A549 (cell line): ENCODE results near the gene SRRM4. TPM values are rescaled to one million over a fixed set of nuclear protein-coding genes. Genes with fewer than 3 reads are reported as not detected.

ENCODE experiments used
- ATAC-seq, 2 experiments: fragments of 200-7000 bp in 1 of 2; fragments of >200 bp in 1 of 2; cut with Nextera tagmentation in 1 of 2; cut with Tn5 transposase in 1 of 2; 3 replicates each; pipeline versions ENCODE4 v1.8.0 to v1.9.1; 2018 to 2020; ENCODE audit warnings: mild to moderate bottlenecking in 1 of 2, moderate library complexity in 1 of 2
- CTCF ChIA-PET: fragments of 300-600 bp; sonication (Branson Sonifier 250); formaldehyde crosslinking; extraction: SDS; loops from one replicate; lab custom pipeline; 2021; ENCODE audit warnings: antibody characterized with exemption, inconsistent platforms; lab: Yijun Ruan, JAX
- POLR2A ChIA-PET: fragments of 350-600 bp; formaldehyde crosslinking; extraction: SDS; loops from one replicate; lab custom pipeline; 2021; ENCODE audit warnings: antibody characterized with exemption, inconsistent platforms; lab: Yijun Ruan, JAX
- DNase-seq, 2 experiments: peaks; one replicate each; pipeline versions ENCODE4 v3.0.0 to v3.0.0-alpha.2; 2011 to 2016; ENCODE audit warnings: low read depth in 1 of 2, low spot score in 1 of 2
- FAIRE-seq: peaks from 2 replicates; lab custom pipeline; 2011; peaks lifted over from hg19 to GRCh38; lab: Jason Lieb, UNC
- H3K27ac ChIP-seq, 2 experiments: fragments of >200 bp; sonication (Bioruptor Twin); formaldehyde crosslinking; 3 replicates each; pipeline ENCODE4 v1.5.1; 2016 to 2017
- H3K4me1 ChIP-seq: fragments of >200 bp; sonication (Bioruptor Twin); formaldehyde crosslinking; 3 replicates; pipeline ENCODE4 v1.6.1; 2016
- H3K4me2 ChIP-seq: fragments of >200 bp; sonication (Bioruptor Twin); formaldehyde crosslinking; 3 replicates; pipeline ENCODE4 v1.6.1; 2016
- H3K4me3 ChIP-seq: fragments of >200 bp; sonication (Bioruptor Twin); formaldehyde crosslinking; 3 replicates; pipeline ENCODE4 v1.5.1; 2016
- H3K9me3 ChIP-seq: fragments of >200 bp; sonication (Bioruptor Twin); formaldehyde crosslinking; 3 replicates; pipeline ENCODE4 v1.6.1; 2016
- EHMT2 ChIP-seq: fragments of 200-600 bp; sonication (generic); IDR thresholded peaks from 2 replicates; pipeline ENCODE4 v1.6.1; 2016; ENCODE audit warnings: antibody characterized with exemption, low read depth, mild to moderate bottlenecking, moderate library complexity
- FOXS1 ChIP-seq: fragments of 250-450 bp; sonication (Bioruptor Pico); IDR thresholded peaks from 2 replicates; pipeline ENCODE4 v1.5.0; 2020; ENCODE audit warnings: mild to moderate bottlenecking, moderate library complexity
- HEYL ChIP-seq: fragments of 250-450 bp; sonication (Bioruptor Pico); IDR thresholded peaks from 2 replicates; pipeline ENCODE4 v1.8.0; 2021; ENCODE audit warnings: mild to moderate bottlenecking, moderate library complexity
- HOXA7 ChIP-seq: fragments of 250-450 bp; sonication (Bioruptor Pico); IDR thresholded peaks from 2 replicates; pipeline ENCODE4 v1.5.0; 2020; ENCODE audit warnings: mild to moderate bottlenecking, moderate library complexity
- KDM1A ChIP-seq: fragments of 200-600 bp; sonication (generic); IDR thresholded peaks from 2 replicates; pipeline ENCODE4 v1.6.1; 2016; ENCODE audit warnings: low read depth, mild to moderate bottlenecking
- MAFK ChIP-seq: fragments of 450-650 bp; IDR thresholded peaks from 2 replicates; pipeline ENCODE4 v1.6.1; 2014; ENCODE audit not compliant: partially characterized antibody
- MAZ ChIP-seq: fragments of 150-350 bp; IDR thresholded peaks from 2 replicates; pipeline ENCODE4 v1.6.1; 2014; ENCODE audit warnings: antibody characterized with exemption, low read depth, low read length, borderline replicate concordance
- NPAS2 ChIP-seq: fragments of 250-450 bp; sonication (Bioruptor Pico); IDR thresholded peaks from 2 replicates; pipeline ENCODE4 v1.8.0; 2022; ENCODE audit warnings: mild to moderate bottlenecking, moderate library complexity, borderline replicate concordance
- RARB ChIP-seq: fragments of 250-450 bp; sonication (Bioruptor Pico); IDR thresholded peaks from 2 replicates; pipeline ENCODE4 v1.8.0; 2021; ENCODE audit warnings: mild to moderate bottlenecking, moderate library complexity
- SMC3 ChIP-seq: fragments of >200 bp; sonication (Bioruptor Twin); formaldehyde crosslinking; IDR thresholded peaks from 3 replicates; pipeline ENCODE4 v1.6.1; 2018; ENCODE audit warnings: inconsistent platforms
- TP53 ChIP-seq: fragments of 250-450 bp; sonication (Bioruptor Pico); IDR thresholded peaks from 2 replicates; pipeline ENCODE4 v1.5.0; 2021; ENCODE audit warnings: mild to moderate bottlenecking, moderate library complexity
- ZC3H11A ChIP-seq: fragments of 450-650 bp; IDR thresholded peaks from 2 replicates; pipeline ENCODE4 v1.6.1; 2014; ENCODE audit warnings: antibody characterized with exemption, mild to moderate bottlenecking
- WGBS: methylation state at CpG from one replicate; pipeline ENCODE4 v1.1.6; 2017; ENCODE audit errors: missing lambda C conversion rate; 5-methylcytosine and 5-hydroxymethylcytosine counted together
- polyA plus RNA-seq, 4 experiments: library from polyadenylated mRNA; depleted of rRNA in 3 of 4; stranded (reverse); fragments of >200 nt; fragmentation: RNase III in 1 of 4; extraction: RNeasy Plus Mini Kit Qiagen cat#74134 plus additional on column Dnase treatment in 1 of 4; gene quantifications; 2 replicates in 3 of 4; 3 replicates in 1 of 4; pipeline ENCODE4 v1.2.3, GENCODE V29; 2011 to 2017
- TF ChIP-seq, protein P1 (sequence below): fragments of 200-600 bp; sonication (generic); IDR thresholded peaks from 2 replicates; pipeline ENCODE4 v1.6.1; 2016; ENCODE audit warnings: antibody characterized with exemption, mild to moderate bottlenecking, moderate library complexity
- TF ChIP-seq, protein P2 (sequence below): fragments of >200 bp; sonication (Bioruptor Twin); formaldehyde crosslinking; IDR thresholded peaks from 2 replicates; pipeline ENCODE4 v1.6.1; 2016

The SRRM4 gene
- polyA plus RNA-seq, 2 of the 4 experiments (the other 2 are of a cell fraction): not detected

DNA sequence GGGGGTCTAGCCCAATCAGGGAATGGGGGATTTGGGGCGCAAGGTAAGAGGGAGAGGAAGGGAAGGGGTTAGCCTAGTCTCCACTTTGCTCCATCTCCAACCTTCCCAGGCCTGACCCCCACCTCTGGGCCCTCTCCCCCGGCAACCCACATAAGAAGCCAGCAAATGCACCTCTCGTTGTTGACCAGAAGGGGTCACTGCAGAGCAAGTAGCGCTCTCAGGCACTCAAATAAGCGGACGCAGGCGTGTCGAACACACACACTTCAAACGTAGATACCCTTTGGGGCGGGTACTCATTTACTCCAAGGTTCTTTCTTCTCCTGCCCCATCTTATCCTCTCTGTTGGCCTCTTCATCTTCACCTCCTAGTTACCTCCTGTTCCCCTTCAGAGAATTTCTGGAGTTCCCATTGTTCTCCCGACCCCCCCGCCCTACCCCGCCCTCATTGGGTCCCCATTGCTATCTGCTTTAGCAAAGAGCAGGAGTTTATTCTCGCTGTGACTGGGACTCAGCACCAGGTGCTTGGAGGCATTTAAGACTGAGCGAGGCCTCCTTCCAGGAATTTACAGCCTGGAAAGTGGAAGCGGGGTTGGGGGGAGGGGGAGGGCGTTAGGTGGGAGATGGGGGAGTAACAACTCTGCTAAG, 1.5 kb upstream of the SRRM4 start (continued):
- TF ChIP-seq, protein P1, sequence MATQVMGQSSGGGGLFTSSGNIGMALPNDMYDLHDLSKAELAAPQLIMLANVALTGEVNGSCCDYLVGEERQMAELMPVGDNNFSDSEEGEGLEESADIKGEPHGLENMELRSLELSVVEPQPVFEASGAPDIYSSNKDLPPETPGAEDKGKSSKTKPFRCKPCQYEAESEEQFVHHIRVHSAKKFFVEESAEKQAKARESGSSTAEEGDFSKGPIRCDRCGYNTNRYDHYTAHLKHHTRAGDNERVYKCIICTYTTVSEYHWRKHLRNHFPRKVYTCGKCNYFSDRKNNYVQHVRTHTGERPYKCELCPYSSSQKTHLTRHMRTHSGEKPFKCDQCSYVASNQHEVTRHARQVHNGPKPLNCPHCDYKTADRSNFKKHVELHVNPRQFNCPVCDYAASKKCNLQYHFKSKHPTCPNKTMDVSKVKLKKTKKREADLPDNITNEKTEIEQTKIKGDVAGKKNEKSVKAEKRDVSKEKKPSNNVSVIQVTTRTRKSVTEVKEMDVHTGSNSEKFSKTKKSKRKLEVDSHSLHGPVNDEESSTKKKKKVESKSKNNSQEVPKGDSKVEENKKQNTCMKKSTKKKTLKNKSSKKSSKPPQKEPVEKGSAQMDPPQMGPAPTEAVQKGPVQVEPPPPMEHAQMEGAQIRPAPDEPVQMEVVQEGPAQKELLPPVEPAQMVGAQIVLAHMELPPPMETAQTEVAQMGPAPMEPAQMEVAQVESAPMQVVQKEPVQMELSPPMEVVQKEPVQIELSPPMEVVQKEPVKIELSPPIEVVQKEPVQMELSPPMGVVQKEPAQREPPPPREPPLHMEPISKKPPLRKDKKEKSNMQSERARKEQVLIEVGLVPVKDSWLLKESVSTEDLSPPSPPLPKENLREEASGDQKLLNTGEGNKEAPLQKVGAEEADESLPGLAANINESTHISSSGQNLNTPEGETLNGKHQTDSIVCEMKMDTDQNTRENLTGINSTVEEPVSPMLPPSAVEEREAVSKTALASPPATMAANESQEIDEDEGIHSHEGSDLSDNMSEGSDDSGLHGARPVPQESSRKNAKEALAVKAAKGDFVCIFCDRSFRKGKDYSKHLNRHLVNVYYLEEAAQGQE: no peak
- TF ChIP-seq MAFK: no peak
- TF ChIP-seq SMC3: peak; percentile 56
- no peak for TF ChIP-seq FOXS1 (CRISPR knock-in tag)

DNA sequence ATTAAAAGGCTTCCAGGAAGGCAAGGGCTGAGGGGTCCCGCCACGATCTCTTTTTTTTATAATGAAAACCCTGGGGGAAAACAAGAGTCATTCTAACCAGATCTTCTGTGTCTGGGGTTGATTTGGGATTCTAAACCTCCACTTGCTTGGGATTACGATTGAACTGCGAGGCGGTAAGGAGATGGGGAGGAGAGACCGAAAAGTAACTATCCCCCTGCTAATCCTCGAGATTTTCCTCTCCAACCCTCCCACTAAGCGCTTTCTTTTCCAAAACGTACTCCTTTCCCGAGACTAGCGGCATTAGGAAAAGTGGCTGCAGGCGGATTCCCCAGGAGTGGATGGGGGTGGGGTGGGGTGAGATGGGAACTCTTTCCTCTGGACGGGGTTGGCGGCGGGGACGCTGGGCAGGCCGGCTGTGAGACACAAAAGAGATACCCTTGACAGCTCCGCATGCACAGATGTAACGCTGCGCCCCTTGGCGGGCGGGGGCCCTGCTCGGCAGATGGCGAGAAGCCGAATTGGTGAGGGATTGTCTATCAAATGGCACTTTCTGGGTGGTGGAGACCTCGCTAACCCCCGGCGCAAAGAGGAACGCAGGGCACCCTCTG, 830 bp upstream of the SRRM4 start:
- Histone ChIP-seq H3K27ac (no peak overlapping the region), H3K4me3 (no peak overlapping the region), H3K4me1 (no peaks in the 10 kb centered on the region), H3K9me3 (no peaks in the 10 kb centered on the region), H3K4me2 (peak overlapping the region; percentile 27; the same call in 1 of the 3 replicates)
- WGBS: 14% methylated on average over 29 of the region's 29 CpGs
- CTCF ChIA-PET: interaction anchor here (0.6 to 1.3 kb wide), 2 partner anchors 69 to 432 kb away, joined by 3 to 4 read pairs; no protein-coding TSS in a partner anchor
- ATAC-seq (peak in 1 of 2 experiments; percentile 21; a peak in 1 of 6 replicates), FAIRE-seq (no peak), DNase-seq (no peak)
- TF ChIP-seq HOXA7 (CRISPR knock-in tag) (no peak), FOXS1 (CRISPR knock-in tag) (no peak), SMC3 (no peak), EHMT2 (no peak), HEYL (CRISPR knock-in tag) (no peak), ZC3H11A (no peak), RARB (CRISPR knock-in tag) (no peak), TP53 (CRISPR knock-in tag) (no peak), NPAS2 (CRISPR knock-in tag) (no peak), MAFK (no peak)
- TF ChIP-seq, protein P2, sequence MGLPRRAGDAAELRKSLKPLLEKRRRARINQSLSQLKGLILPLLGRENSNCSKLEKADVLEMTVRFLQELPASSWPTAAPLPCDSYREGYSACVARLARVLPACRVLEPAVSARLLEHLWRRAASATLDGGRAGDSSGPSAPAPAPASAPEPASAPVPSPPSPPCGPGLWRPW: no peak
- POLR2A ChIA-PET: no interaction called here

DNA sequence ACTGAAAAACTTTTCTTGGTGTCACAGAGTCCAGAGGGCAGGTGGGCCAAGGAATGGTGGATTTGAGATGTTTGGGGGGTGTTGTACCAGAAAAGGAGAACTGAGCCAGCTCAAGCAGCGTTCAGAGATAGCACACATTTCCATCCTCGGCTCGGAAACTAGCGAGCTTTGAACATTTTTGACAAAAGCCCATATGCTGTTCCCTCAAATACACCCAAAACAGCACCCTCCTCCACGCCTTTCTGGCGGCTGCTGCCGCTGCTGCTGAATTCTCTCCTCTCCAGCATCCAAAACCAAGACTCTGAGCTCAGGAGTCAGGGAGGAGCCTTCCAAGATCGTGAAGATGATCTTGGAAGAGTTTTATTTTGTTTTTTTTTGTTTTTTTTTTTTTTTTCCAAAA, 961 bp downstream of the SRRM4 start:
- H3K9me3 ChIP-seq: no peaks in the 10 kb centered on the region
- no peaks in the 10 kb centered on the region for H3K4me1 ChIP-seq
- no peak for TF ChIP-seq KDM1A
- TF ChIP-seq, protein P1: no peak
- TF ChIP-seq MAZ: no peak
- no peak overlapping the region for H3K27ac ChIP-seq
- no peak for DNase-seq
- no peak overlapping the region for H3K4me2 ChIP-seq
- 18% methylated on average over 8 of the region's 8 CpGs for WGBS
- ChIA-PET CTCF (no interaction called here), POLR2A (no interaction called here)
- ATAC-seq: no peak
- H3K4me3 ChIP-seq: no peak overlapping the region
- FAIRE-seq: no peak
